Thymus (tissue), 11 donors: ENCODE data around the gene CHMP3. TPM values are rescaled to one million over a fixed set of nuclear protein-coding genes. Genes with fewer than 3 reads are reported as not detected.
"Not testable (repeated sequence)": the region's sequence is repeated elsewhere in the genome, so short reads cannot be mapped to it uniquely, and the experiment has no call there.

Source experiments
- DNase-seq, 9 donors: peaks; one replicate each; pipeline ENCODE4 v3.0.0-alpha.2; 2013; ENCODE audit warnings: low spot score in 9 of 9, low read depth in 6 of 9, missing footprints in 1 of 9
- H3K27ac ChIP-seq, 2 donors: one replicate each; pipeline ENCODE4 v1.5.1; 2013; ENCODE audit warnings: control low read depth in 1 of 2, low read depth in 1 of 2, low read length in 1 of 2, mild to moderate bottlenecking in 1 of 2, moderate library complexity in 1 of 2
- H3K27me3 ChIP-seq, 2 donors: one replicate each; pipeline ENCODE4 v1.5.1; 2013; ENCODE audit warnings: low read length in 1 of 2; ENCODE audit not compliant: control insufficient read depth in 2 of 2, insufficient read depth in 1 of 2
- H3K36me3 ChIP-seq, 2 donors: one replicate each; pipeline ENCODE4 v1.5.1; 2013; ENCODE audit warnings: low read length in 1 of 2, mild to moderate bottlenecking in 1 of 2, moderate library complexity in 1 of 2; ENCODE audit not compliant: control insufficient read depth in 2 of 2, insufficient read depth in 2 of 2
- H3K4me1 ChIP-seq, 2 donors: one replicate each; pipeline ENCODE4 v1.5.1; 2013; ENCODE audit warnings: low read length in 2 of 2; ENCODE audit not compliant: control insufficient read depth in 2 of 2, insufficient read depth in 2 of 2
- H3K4me3 ChIP-seq, 2 donors: one replicate each; pipeline ENCODE4 v1.5.1; 2013; ENCODE audit warnings: low read length in 2 of 2, control low read depth in 1 of 2, mild to moderate bottlenecking in 1 of 2
- H3K9me3 ChIP-seq, 2 donors: one replicate each; pipeline ENCODE4 v1.5.1; 2013; ENCODE audit warnings: low read length in 1 of 2, mild to moderate bottlenecking in 1 of 2; ENCODE audit not compliant: control insufficient read depth in 2 of 2, insufficient read depth in 1 of 2
- WGBS: extraction: QIAGEN DNeasy Blood & Tissue Kit; methylation state at CpG from one replicate; pipeline ENCODE4 v1.1.7; 2013; 5-methylcytosine and 5-hydroxymethylcytosine counted together
- polyA plus RNA-seq: library from polyadenylated mRNA; stranded (reverse); fragments of 200-250 nt; gene quantifications from one replicate; pipeline ENCODE4 v1.2.3, GENCODE V29; 2013
- total RNA-seq: library from RNA; stranded (reverse); fragments of 120-200 nt; gene quantifications from one replicate; pipeline ENCODE4 v1.2.4, GENCODE V29; 2013
- donor health status: healthy.

Gene CHMP3
- total and polyA plus RNA-seq, 2 donors = 53.9 to 55.7 TPM

- not testable (repeated sequence) for H3K9me3 ChIP-seq, H3K27ac ChIP-seq, H3K4me1 ChIP-seq, DNase-seq, H3K36me3 ChIP-seq, H3K4me3 ChIP-seq, H3K27me3 ChIP-seq
- 96% methylated on average over 5 of the region's 5 CpGs for WGBS
Measured at GRCh38 chr2:86589701-86590100, 26.5 kb upstream of the CHMP3 start.

DNA sequence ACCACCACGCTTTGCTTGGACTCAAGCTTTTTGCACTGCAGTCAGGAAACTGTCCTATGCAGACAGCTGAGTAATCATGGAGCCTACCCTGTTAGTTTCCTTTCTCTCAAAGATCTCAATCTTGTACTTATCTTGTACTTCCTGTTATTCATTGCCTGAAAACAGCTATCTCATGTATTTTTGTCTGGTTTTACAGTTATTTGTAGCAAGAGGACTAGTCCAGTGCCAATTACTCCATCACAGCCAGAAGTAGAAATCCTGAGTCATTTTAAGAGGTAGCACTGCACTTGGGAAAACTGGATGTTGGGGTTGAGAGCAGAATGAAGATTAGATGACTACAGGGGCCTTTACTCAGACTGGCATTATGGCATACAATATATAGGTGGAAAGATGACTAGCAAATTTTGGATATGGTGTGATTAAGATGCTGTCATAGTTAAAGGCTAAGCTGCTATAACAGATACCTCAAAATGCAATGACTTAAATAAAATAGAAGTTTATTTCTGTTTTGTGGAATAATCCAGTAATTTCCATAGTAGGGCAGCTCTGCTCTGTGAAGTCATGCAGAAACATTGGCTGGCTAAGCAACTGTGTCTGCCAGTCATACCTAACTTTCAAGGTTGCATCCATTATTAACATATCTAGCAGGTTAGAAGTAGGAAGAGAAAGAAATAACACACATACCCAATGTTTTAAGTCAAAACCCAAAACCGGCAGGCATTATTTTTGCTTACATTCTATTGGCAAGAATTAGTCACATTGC is 21.1 kb upstream of the CHMP3 start:
- peak in 6 of 9 donors; percentile 7 to 57 (median 20) for DNase-seq
- WGBS = 66% methylated on average over 2 of the region's 2 CpGs
- H3K27ac ChIP-seq = peak overlapping the region in 1 of 2 donors; percentile 6

GRCh38 chr2:86580560-86580959 is 17.3 kb upstream of the CHMP3 start:
- DNase-seq = no peak

More for the DNA sequence above, 21.1 kb upstream of the CHMP3 start:
- Histone ChIP-seq H3K36me3 (no peaks in the 10 kb centered on the region), H3K27me3 (no peaks in the 10 kb centered on the region), H3K4me3 (no peak overlapping the region), H3K9me3 (no peaks in the 10 kb centered on the region), H3K4me1 (no peaks in the 10 kb centered on the region)

DNA sequence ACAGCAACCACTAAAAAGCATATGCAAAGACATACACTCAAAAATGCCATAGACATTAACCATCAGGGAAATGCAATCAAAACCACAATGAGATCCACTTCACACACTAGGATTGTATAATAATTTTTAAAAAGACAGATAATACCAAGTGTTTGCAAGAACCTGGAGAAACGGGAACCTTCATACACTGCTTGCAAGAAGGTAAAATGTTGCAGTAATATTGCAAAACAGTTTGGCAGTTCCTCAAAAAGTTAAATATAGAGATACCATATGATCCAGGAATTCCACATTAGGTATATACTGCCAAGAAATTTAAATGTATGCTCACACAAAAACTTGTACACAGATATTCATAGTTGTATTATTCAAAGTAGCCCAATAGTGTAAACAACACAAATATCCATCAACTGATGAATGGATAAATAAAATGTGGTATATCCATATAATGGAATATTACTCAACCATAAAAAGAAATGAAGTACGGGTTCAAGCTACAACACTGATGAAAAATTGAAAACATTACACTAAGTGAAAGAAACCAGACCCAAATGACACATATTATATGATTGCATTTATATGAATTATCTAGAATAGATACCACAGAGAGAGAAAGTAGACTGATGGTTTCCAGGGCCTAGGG is 14.7 kb upstream of the CHMP3 start:
- H3K27me3 ChIP-seq = no peaks in the 10 kb centered on the region
- no peak for DNase-seq
- no peaks in the 10 kb centered on the region for H3K36me3 ChIP-seq
- H3K4me3 ChIP-seq = no peak overlapping the region
- no peaks in the 10 kb centered on the region for H3K9me3 ChIP-seq
- H3K4me1 ChIP-seq = no peaks in the 10 kb centered on the region
- WGBS = over 99% methylated on average over 2 of the region's 2 CpGs
- no peak overlapping the region for H3K27ac ChIP-seq

More at GRCh38 chr2:86580560-86580959, 17.3 kb upstream of the CHMP3 start:
- Histone ChIP-seq H3K27ac (no peak overlapping the region), H3K4me3 (no peak overlapping the region), H3K4me1 (no peaks in the 10 kb centered on the region), H3K36me3 (no peaks in the 10 kb centered on the region), H3K9me3 (no peaks in the 10 kb centered on the region), H3K27me3 (no peaks in the 10 kb centered on the region)

DNA sequence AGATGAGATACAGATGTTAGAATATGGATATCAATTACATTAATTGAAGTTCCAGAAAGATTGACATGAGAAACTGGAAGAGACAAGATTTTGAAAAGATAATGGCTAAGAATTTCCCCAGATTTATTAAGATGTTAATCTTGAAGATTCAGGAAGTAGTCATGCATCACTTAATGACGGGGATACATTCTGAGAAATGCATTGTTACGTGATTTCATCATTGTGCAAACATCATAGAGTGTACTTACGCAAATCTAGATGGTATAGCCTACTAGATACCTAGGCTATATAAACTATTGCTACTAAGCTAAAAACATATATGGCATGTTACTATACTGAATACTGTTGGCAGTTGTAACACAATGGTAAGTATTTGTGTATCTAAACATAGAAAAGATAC is 6.8 kb upstream of the CHMP3 start:
- DNase-seq = no peak
- H3K4me3 ChIP-seq = no peak overlapping the region
- 96% methylated on average over 3 of the region's 3 CpGs for WGBS
- H3K27ac ChIP-seq = no peak overlapping the region
- H3K9me3 ChIP-seq = no peaks in the 10 kb centered on the region
- H3K27me3 ChIP-seq = no peaks in the 10 kb centered on the region
- H3K4me1 ChIP-seq = no peaks in the 10 kb centered on the region
- no peaks in the 10 kb centered on the region for H3K36me3 ChIP-seq

- DNase-seq = no peak
- Histone ChIP-seq H3K27me3 (no peaks in the 10 kb centered on the region), H3K4me1 (peaks cover 7 to 11% of the 10 kb centered on the region in 2 donors), H3K9me3 (no peaks in the 10 kb centered on the region), H3K36me3 (no peaks in the 10 kb centered on the region), H3K4me3 (no peak overlapping the region), H3K27ac (no peak overlapping the region)
Measured at GRCh38 chr2:86566821-86567190, 3.6 kb upstream of the CHMP3 start.

DNA sequence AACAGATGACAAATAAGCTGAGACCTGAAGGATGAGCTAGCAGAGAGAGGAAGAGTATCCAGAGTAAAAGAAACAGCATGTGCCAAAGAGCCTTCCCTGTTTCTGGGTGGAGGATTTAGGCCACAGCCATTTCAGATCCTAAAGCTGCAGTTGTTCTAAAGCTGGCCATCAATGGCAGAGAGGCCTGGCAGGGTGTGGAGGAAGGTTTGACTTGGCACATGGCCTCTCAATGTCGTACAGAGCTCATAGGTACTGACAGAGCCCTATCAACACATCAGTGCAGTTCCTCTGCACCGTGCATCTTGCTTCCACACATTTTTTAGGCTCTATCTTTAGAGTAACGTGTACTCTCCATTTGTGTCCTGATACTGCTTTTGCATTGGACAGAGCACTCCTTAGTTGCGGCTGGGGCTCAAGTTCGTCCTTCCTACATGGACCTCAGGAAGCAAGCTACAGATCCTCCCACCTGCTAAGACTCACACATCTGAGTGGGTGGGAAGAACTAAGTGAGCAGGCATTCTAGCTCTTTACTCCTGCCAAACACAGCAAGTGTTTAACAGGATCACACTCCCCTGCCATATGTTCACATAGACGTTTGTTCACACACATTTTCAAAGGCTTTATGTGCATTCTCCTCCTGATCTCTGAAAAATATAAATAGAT is 3.0 kb upstream of the CHMP3 start:
- no peak overlapping the region for H3K4me3 ChIP-seq
- no peak overlapping the region for H3K27ac ChIP-seq
- peaks cover 7 to 11% of the 10 kb centered on the region in 2 donors for H3K4me1 ChIP-seq
- no peaks in the 10 kb centered on the region for H3K36me3 ChIP-seq
- no peaks in the 10 kb centered on the region for H3K9me3 ChIP-seq
- no peak for DNase-seq
- 89% methylated on average over 6 of the region's 6 CpGs for WGBS
- no peaks in the 10 kb centered on the region for H3K27me3 ChIP-seq

DNA sequence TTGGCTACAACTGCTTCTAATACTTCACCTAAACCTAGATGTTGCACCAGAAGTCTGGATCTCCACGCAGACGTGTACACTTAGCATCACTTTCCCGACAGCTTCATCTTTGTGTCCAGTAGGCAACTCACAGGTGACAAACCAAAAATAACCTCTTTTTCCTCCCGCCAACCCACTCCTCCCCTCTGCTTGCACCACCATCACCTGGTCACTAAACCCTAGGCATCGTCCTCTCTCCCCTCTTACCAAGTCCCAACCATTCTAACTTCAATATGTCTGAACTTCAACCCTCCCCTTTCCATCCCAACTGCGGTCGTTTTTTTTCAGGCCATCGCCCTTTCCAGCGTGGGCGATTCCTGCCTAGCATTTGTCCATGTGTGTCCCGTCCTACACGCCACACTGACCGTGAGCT is 413 bp upstream of the CHMP3 start:
- H3K4me3 ChIP-seq = peak overlapping the region; percentile 77 to 93

DNA sequence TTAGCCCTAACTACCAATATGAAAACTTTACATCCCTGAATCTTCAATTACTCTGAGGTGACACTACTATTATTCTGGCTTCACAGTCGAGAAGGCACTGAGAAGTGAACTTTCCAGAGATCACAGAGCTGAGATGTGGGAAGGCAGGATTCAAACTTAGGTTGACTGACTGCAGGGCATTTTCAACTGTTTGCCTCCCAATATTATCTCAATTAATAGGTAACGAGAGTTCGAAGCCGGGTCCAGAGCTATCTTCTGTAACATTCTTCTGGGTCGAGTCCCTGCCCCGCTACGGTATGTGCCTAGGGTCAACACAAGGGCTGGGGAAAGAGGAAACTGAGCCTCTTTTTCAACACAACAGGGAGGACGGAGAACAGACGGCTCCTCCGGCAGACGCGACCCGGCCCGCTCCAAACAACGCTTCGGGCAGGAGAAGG is 740 bp downstream of the CHMP3 start:
- no peaks in the 10 kb centered on the region for H3K36me3 ChIP-seq
- H3K27me3 ChIP-seq = no peaks in the 10 kb centered on the region
- peak overlapping the region; percentile 77 to 93 for H3K4me3 ChIP-seq
- no peak for DNase-seq
- peaks cover 7 to 11% of the 10 kb centered on the region in 2 donors for H3K4me1 ChIP-seq
- WGBS = under 1% methylated on average over 16 of the region's 16 CpGs
- peak overlapping the region; percentile 97 to 99 for H3K27ac ChIP-seq
- H3K9me3 ChIP-seq = no peaks in the 10 kb centered on the region

More for the DNA sequence above, 413 bp upstream of the CHMP3 start:
- Histone ChIP-seq H3K4me1 (peaks cover 7 to 11% of the 10 kb centered on the region in 2 donors), H3K27ac (peak overlapping the region; percentile 97 to 99), H3K36me3 (no peaks in the 10 kb centered on the region), H3K27me3 (no peaks in the 10 kb centered on the region), H3K9me3 (no peaks in the 10 kb centered on the region)
- no peak for DNase-seq
- WGBS = 84% methylated on average over 13 of the region's 13 CpGs
